Activated CD8-positive, alpha-beta T cell treated with anti-CD3 and anti-CD28 coated beads, Interleukin-2, amount 10 ng/mL, durations not matched to agents 7 days and 5 days (primary cell): ENCODE measurements around the gene LTA. TPM values are rescaled to one million over a fixed set of nuclear protein-coding genes. Genes with fewer than 3 reads are reported as not detected.

Experiments used
- ATAC-seq: fragments of 150-1000 bp; cut with Tn5 transposase; one replicate; pipeline ENCODE4 v1.10.0; 2021; ENCODE audit warnings: moderate library complexity
- CTCF ChIA-PET: fragments of 350-600 bp; sonication (Branson Sonifier 250); formaldehyde crosslinking; loops from one replicate; lab custom pipeline; 2021; ENCODE audit warnings: antibody characterized with exemption; lab: Charles Lee
- POLR2A ChIA-PET: fragments of 350-600 bp; sonication (Branson Sonifier 250); formaldehyde crosslinking; loops from one replicate; lab custom pipeline; 2021; ENCODE audit warnings: antibody characterized with exemption; lab: Charles Lee
- DNase-seq: peaks from one replicate; pipeline ENCODE4 v3.0.0-alpha.2; 2020
- H3K27ac Mint-ChIP-seq: one replicate; pipeline ENCODE4 v1.8.0; 2021; ENCODE audit warnings: mild to moderate bottlenecking, mixed read lengths
- H3K27me3 Mint-ChIP-seq: one replicate; pipeline ENCODE4 v1.8.0; 2021; ENCODE audit warnings: low read depth, mixed read lengths
- H3K36me3 Mint-ChIP-seq: one replicate; pipeline ENCODE4 v1.8.0; 2021; ENCODE audit warnings: low read depth, mixed read lengths
- H3K4me1 Mint-ChIP-seq: one replicate; pipeline ENCODE4 v1.8.0; 2021; ENCODE audit warnings: low read depth, mixed read lengths
- H3K4me3 Mint-ChIP-seq: one replicate; pipeline ENCODE4 v1.8.0; 2021; ENCODE audit warnings: mild to moderate bottlenecking, mixed read lengths
- H3K9me3 Mint-ChIP-seq: one replicate; pipeline ENCODE4 v1.8.0; 2022; ENCODE audit warnings: mixed read lengths; ENCODE audit not compliant: insufficient read depth
- total RNA-seq, 2 experiments: library from RNA; stranded (reverse); gene quantifications; one replicate each; pipeline ENCODE4 v1.2.3, GENCODE V29; 2021

Gene LTA
- total RNA-seq, 2 experiments from 2014 or later: 19.4 to 24.6 TPM

DNA sequence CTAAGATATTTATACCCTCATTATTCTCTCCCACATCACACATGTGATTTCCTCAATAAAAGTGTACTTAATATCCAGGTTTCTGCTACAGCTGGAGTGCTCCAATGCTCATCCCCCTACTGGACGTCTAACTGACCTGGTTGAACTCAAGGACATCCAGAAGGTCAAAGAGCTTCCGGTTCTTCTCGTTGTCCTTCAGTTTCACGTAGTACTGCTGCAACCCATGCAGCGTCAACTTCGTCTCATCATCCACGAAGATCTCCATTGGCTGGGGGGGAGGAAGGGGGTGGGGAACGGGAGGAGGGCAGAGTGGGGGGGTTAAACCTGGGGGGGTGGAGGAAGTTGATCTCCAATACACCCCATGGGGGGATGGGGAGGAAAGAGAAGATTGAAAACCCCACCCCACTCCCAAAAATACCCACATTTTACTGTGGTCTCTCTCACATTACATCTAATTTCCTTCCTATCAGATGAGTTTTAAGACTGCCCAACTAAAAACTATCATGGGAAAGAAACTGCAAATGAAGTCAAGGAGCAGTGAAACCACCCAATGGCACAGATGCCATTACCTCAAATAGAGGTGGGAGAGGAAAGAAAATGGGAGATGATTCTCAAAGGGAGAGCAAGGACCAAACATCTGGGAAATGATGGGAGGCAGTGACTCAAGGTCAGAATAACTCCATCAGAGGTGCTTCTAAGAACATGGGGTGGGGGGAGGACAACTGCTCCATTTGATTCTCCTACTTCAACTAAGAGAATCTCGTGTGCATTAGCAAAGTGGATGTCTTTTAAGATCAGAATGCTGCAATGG lies 39.2 kb upstream of the LTA start:
- Mint-ChIP-seq H3K27ac (peak overlapping the region; percentile 61), H3K4me3 (no peak overlapping the region), H3K36me3 (peaks cover 76% of the 10 kb centered on the region), H3K4me1 (peaks cover 43% of the 10 kb centered on the region), H3K27me3 (no peaks in the 10 kb centered on the region), H3K9me3 (no peaks in the 10 kb centered on the region)
- no peak for DNase-seq
- no peak for ATAC-seq
- ChIA-PET CTCF (interaction anchor here (1.2 kb wide), 1 partner anchor 40 kb away, joined by 3 read pairs; no protein-coding TSS in a partner anchor), POLR2A (no interaction called here)

DNA sequence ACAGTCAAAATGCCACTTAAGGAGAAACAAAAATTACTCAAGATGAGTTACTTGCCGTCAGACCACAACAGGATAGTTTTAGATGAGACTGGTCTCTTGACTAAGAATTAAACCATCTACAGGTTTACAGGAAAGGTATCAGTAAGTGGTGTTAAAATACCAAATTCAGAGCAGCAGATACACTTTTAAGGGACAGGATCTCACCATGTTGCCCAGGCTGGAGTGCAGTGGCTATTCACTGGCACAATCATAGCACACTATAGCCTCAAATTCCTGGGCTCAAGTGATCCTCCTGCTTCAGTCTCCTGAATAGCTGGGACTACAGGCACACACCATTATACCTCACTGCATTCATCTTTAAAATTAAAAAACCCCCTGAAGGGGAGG lies 38.6 kb upstream of the LTA start:
- peaks cover 80% of the 10 kb centered on the region for H3K36me3 Mint-ChIP-seq
- POLR2A ChIA-PET: no interaction called here
- no peaks in the 10 kb centered on the region for H3K9me3 Mint-ChIP-seq
- H3K4me3 Mint-ChIP-seq: no peak overlapping the region
- H3K4me1 Mint-ChIP-seq: peaks cover 47% of the 10 kb centered on the region
- H3K27me3 Mint-ChIP-seq: no peaks in the 10 kb centered on the region
- DNase-seq (no peak), ATAC-seq (no peak)
- H3K27ac Mint-ChIP-seq: no peak overlapping the region
- CTCF ChIA-PET: no interaction called here

DNA sequence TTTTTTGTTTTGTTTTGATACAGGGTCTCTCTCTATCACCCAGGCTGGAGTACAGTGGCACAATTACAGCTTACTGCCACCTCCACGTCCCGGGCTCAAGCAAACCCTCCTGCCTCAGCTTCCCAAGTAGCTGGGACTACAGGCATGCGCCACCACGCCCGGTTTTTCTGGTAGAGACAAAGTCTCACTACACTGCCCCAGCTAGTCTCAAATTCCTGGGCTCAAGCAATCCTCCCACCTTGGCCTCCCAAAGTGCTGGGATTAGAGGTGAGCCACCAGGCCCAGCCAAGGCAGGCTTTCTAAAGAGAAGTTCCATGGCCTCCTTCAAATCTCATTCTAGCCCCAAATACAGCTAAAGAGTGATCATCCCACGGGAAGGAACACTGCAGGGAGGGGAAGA lies 38.1 kb upstream of the LTA start:
- H3K4me1 Mint-ChIP-seq: peaks cover 53% of the 10 kb centered on the region
- H3K27ac Mint-ChIP-seq: peak overlapping the region; percentile 24
- H3K9me3 Mint-ChIP-seq: no peaks in the 10 kb centered on the region
- ATAC-seq (no peak), DNase-seq (no peak)
- POLR2A ChIA-PET: no interaction called here
- peaks cover 86% of the 10 kb centered on the region for H3K36me3 Mint-ChIP-seq
- no peaks in the 10 kb centered on the region for H3K27me3 Mint-ChIP-seq
- H3K4me3 Mint-ChIP-seq: no peak overlapping the region
- CTCF ChIA-PET: interaction anchor here (0.9 kb wide), 1 partner anchor 37 kb away, joined by 3 read pairs; no protein-coding TSS in a partner anchor

DNA sequence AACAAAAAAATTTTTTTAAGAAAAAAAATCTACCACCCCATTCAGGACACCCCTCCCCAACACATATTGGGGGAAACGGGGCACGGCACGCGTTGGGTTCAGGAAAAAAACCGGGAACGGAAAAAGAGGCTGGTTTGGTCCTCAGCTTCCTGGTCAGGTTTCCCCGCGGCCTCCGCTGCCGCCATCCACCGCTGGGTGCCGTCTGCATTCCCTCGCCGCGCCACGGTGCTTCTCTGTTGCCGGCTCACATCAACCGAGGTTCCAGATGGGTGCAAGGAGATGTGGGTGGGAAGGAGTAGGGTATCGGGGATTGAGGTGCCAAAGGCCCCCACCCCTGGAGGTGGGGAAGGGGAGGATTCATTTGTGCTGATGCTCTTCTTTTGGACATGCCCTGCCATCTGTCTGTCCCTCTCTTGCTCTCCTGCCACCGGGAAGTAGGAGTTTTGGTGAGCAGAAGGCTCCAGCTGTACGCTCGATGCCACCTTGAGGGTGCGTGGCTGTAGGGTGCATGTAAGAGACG lies 37.5 kb upstream of the LTA start:
- Mint-ChIP-seq H3K4me3 (no peak overlapping the region), H3K4me1 (peaks cover 58% of the 10 kb centered on the region), H3K9me3 (no peaks in the 10 kb centered on the region), H3K27ac (no peak overlapping the region), H3K36me3 (peaks cover 91% of the 10 kb centered on the region), H3K27me3 (no peaks in the 10 kb centered on the region)
- POLR2A ChIA-PET: no interaction called here
- CTCF ChIA-PET: interaction anchor here (0.9 kb wide), 1 partner anchor 37 kb away, joined by 3 read pairs; no protein-coding TSS in a partner anchor
- ATAC-seq (no peak), DNase-seq (no peak)

DNA sequence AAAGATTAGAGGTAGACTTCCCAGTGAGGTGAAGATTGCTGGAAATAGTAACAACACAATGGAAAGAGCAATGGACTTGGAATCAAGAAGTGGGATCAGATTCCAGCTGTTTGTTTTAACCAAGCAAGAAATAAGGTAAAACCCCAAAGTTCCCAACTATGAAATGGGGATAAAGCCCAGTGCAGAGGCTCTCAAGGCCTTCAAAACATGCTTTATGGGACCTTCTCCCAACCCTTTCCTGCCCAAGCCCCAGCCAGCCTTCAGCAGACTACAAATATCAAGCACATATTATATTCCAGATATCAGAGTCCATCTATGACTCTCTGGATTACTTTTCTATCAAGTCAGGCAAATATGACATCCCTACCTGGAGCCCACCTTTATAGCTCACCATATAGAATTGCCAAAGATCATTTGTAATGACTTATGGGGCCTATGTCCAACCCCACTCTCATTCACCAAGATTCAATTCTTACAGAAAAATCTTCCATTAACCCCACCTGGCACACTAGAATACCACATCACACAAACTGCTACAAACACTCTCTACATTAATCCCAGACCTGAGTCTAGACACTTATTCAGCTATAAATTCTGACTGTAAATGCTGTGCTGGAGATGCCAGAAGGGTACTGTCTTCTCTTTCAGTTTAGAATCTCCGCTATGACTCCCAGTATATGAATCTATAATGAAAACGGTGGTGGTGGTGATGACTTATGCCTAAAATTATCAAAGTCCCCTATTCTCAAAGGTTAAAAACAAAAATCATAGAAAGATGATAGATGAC lies 36.4 kb upstream of the LTA start:
- CTCF ChIA-PET: interaction anchor here (1.1 kb wide), 1 partner anchor 13 kb away, joined by 3 read pairs; no protein-coding TSS in a partner anchor
- no peak for ATAC-seq
- POLR2A ChIA-PET: no interaction called here
- Mint-ChIP-seq H3K27me3 (no peaks in the 10 kb centered on the region), H3K4me1 (peaks cover 66% of the 10 kb centered on the region), H3K9me3 (no peaks in the 10 kb centered on the region), H3K4me3 (no peak overlapping the region), H3K27ac (no peak overlapping the region), H3K36me3 (peaks cover 91% of the 10 kb centered on the region)
- DNase-seq: no peak

DNA sequence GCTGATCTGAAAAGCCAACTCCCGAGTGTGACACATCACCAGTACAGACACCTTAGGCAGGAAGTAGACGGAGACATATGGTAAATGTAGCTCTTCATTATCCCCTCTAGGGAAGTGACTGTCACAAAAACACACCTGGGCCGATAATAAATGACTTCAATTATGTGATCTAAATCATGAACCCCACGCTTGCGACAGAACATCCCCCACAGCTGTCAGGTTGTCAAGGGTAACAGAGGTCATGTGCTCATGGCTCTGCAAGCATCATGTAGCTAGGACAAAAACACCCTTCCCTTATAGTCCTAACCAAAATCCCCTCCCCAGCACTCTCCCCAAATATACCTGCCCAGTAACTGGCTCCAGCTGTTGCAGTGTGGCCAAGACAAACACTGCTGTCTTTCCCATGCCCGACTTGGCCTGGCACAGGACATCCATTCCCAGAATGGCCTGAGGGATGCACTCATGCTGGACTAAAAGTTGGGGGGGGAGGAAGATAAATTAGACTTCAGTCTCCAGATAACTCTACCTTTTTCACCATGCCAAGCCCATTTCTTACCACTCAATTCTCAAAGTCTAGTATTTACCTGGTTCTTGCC lies 33.2 kb upstream of the LTA start:
- H3K9me3 Mint-ChIP-seq: no peaks in the 10 kb centered on the region
- peak overlapping the region; percentile 81 for H3K27ac Mint-ChIP-seq
- peaks cover 75% of the 10 kb centered on the region for H3K36me3 Mint-ChIP-seq
- CTCF ChIA-PET: interaction anchor here (1.0 to 16.9 kb wide), 5 partner anchors 40 to 78 kb away, joined by 3 to 504 read pairs (median 3); partner anchors contain the start of genes LST1, LTA, LTB and NCR3
- peak overlapping the region; percentile 96 for H3K4me3 Mint-ChIP-seq
- no peak for DNase-seq
- H3K27me3 Mint-ChIP-seq: no peaks in the 10 kb centered on the region
- no peak for ATAC-seq
- POLR2A ChIA-PET: interaction anchor here (0.8 to 5.9 kb wide), 5 partner anchors 8 to 136 kb away, joined by 3 to 64 read pairs (median 3); partner anchors contain the start of genes ATP6V1G2 and MICA
- H3K4me1 Mint-ChIP-seq: peaks cover 61% of the 10 kb centered on the region

DNA sequence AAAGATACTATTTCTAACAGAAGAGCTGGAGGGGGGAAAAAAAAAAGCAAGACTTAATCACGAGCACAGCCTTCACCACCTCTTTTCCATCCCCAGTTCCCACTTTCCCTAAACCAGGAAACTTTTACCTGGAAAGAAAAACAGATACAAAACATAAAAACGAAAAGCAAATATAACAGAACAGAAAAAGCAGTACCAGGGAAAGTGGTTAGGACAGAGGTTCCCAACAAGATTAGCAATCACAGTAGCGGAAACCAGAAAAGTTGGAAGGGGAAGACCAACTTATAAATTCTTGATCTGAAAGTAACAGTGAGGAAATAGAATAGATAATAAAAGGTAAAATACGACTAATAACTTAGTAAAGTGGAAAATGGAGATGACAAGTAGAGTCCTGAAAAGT lies 31.4 kb upstream of the LTA start:
- peaks cover 50% of the 10 kb centered on the region for H3K4me1 Mint-ChIP-seq
- ATAC-seq (no peak), DNase-seq (no peak)
- POLR2A ChIA-PET: interaction anchor here (0.7 to 5.9 kb wide), 28 partner anchors 9 to 1431 kb away, joined by 3 to 64 read pairs (median 6); partner anchors contain the start of genes AIF1, ATF6B, BAG6 and C6orf47
- peak overlapping the region; percentile 94 for H3K27ac Mint-ChIP-seq
- H3K27me3 Mint-ChIP-seq: no peaks in the 10 kb centered on the region
- no peaks in the 10 kb centered on the region for H3K9me3 Mint-ChIP-seq
- H3K36me3 Mint-ChIP-seq: peaks cover 58% of the 10 kb centered on the region
- peak overlapping the region; percentile 96 for H3K4me3 Mint-ChIP-seq
- CTCF ChIA-PET: interaction anchor here (1.1 to 16.9 kb wide), 8 partner anchors 11 to 294 kb away, joined by 3 to 676 read pairs (median 13); partner anchors contain the start of genes BAG6, LST1, LTA and LTB

DNA sequence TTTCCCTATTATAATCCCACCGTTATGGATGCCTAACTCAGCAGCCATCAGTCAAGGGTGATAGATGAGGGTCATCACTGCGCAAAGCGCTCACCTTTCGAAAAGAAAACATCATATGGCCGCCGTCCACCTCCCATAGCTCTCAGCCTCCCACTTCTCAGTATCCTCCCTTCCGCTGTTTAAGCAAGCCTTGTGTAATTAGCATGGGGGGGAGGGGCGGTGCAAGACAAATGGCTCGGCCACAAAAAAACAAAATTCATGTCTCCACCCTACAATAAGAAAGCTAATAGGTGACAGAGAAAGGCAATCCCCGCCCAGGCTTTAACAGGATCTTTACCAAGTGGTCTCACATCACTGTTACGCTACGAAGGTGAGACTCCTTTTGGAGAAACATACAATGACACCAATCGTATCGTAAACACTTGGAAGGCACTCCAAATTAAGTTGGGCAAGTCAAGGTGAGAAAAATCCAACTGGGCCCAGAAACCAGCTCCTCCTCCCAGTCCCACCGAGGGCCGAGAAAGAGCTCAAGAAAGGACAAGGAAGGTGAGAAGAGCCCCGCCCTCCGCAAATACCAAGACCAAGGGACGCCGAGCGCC lies 30.9 kb upstream of the LTA start:
- no peaks in the 10 kb centered on the region for H3K9me3 Mint-ChIP-seq

DNA sequence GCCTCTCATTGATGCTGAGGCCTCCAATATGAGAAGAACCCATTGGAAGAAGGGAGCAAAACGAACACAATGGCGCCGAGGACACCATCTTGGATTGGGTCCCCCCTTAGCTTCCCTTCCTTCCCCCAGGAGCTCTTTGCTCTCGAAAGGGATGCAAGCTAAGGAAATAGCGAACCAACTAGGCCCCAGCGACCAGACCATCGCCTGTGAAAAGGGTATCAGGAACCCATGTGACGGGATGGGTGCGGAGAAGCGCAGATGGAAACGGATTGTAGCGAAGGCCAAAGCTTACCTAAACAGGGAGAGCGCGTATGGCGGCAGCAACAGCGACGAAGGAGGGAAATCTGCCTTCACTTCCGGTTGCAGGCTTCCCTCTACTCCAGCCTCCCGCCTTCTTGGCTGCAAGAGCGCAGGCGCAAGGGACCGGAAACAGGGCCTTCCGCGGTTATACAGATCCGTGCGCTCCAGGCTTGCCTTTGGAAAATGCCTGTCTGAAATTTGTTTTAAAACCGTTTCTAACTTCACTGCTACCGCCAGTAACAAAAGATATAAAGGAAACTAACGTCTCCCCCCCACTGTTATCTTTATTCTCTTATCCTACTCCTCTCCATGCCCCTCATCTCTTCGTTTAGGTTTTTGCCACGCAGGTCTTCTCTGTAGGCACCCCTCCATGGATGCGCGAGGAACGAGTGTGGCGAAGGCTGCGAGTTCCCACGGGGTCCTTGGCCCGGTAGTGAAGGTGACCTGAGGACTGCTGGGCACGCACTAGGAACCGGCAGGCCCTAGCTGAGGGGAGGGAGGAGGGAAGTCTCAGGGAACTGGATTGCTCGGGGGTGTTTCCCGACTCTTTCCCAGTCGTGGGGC lies 30.2 kb upstream of the LTA start, which contains the start of gene DDX39B:
Gene DDX39B (minus strand): TSS at position 346 of the 864 bp plus-strand sequence. CDS start 1,471 bp downstream, outside the sequence.
- Mint-ChIP-seq H3K9me3 (no peaks in the 10 kb centered on the region), H3K4me3 (peak within 1 kb of the TSS; percentile 96), H3K4me1 (peaks cover 50% of the 10 kb centered on the region), H3K27me3 (no peaks in the 10 kb centered on the region), H3K36me3 (peaks cover 46% of the 10 kb centered on the region), H3K27ac (peak within 1 kb of the TSS; percentile 94)
- ChIA-PET CTCF (interaction anchor here (0.6 to 16.9 kb wide), 10 partner anchors 10 to 228 kb away, joined by 3 to 676 read pairs (median 5); partner anchors contain the start of genes BAG6, LST1, LTA and LTB), POLR2A (interaction anchor here (0.6 to 5.9 kb wide), 39 partner anchors 9 to 1430 kb away, joined by 3 to 64 read pairs (median 6); partner anchors contain the start of genes AIF1, BAG6, C6orf47 and CSNK2B)
- ATAC-seq (peak; percentile 82), DNase-seq (peak; percentile 96)

More for the DNA sequence above, 30.9 kb upstream of the LTA start:
- Mint-ChIP-seq H3K4me3 (peak overlapping the region; percentile 96), H3K27me3 (no peaks in the 10 kb centered on the region), H3K4me1 (peaks cover 50% of the 10 kb centered on the region), H3K27ac (peak overlapping the region; percentile 94), H3K36me3 (peaks cover 53% of the 10 kb centered on the region)
- peak; percentile 28 for ATAC-seq
- peak; percentile 82 for DNase-seq
- ChIA-PET CTCF (interaction anchor here (0.6 to 16.9 kb wide), 10 partner anchors 10 to 294 kb away, joined by 3 to 676 read pairs (median 5); partner anchors contain the start of genes BAG6, LST1, LTA and LTB), POLR2A (interaction anchor here (0.6 to 5.9 kb wide), 42 partner anchors 10 to 1431 kb away, joined by 3 to 64 read pairs (median 6); partner anchors contain the start of genes AIF1, ATF6B, BAG6 and C6orf47)
